Astrocyte of the spinal cord (primary cell): ENCODE results near the gene MSL3B.

Experiments used
- DNase-seq: peaks from one replicate; pipeline ENCODE4 v3.0.0; 2011; ENCODE audit warnings: low read depth, low spot score
- H3K4me3 ChIP-seq: 2 replicates; pipeline ENCODE4 v1.5.1; 2011; ENCODE audit warnings: low read depth, mild to moderate bottlenecking, low read length, moderate library complexity
- in situ Hi-C: cut with HindIII; loops from 2 replicates; pipeline ENCODE4 v1.10.0; 2017; ENCODE audit warnings: low sequenced_read_pairs
- TF ChIP-seq, protein P1 (sequence below): IDR thresholded peaks from 2 replicates; pipeline ENCODE4 v1.5.1; 2012; ENCODE audit warnings: low read depth, mild to moderate bottlenecking, low read length, inconsistent platforms

The MSL3B gene

GRCh38 chr2:233823731-233824121 lies 44.5 kb downstream of the MSL3B start:
- TF ChIP-seq, protein P1, sequence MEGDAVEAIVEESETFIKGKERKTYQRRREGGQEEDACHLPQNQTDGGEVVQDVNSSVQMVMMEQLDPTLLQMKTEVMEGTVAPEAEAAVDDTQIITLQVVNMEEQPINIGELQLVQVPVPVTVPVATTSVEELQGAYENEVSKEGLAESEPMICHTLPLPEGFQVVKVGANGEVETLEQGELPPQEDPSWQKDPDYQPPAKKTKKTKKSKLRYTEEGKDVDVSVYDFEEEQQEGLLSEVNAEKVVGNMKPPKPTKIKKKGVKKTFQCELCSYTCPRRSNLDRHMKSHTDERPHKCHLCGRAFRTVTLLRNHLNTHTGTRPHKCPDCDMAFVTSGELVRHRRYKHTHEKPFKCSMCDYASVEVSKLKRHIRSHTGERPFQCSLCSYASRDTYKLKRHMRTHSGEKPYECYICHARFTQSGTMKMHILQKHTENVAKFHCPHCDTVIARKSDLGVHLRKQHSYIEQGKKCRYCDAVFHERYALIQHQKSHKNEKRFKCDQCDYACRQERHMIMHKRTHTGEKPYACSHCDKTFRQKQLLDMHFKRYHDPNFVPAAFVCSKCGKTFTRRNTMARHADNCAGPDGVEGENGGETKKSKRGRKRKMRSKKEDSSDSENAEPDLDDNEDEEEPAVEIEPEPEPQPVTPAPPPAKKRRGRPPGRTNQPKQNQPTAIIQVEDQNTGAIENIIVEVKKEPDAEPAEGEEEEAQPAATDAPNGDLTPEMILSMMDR: no peak
- H3K4me3 ChIP-seq: no peak overlapping the region
- in situ Hi-C loops: no loop called here
- no peak for DNase-seq

DNA sequence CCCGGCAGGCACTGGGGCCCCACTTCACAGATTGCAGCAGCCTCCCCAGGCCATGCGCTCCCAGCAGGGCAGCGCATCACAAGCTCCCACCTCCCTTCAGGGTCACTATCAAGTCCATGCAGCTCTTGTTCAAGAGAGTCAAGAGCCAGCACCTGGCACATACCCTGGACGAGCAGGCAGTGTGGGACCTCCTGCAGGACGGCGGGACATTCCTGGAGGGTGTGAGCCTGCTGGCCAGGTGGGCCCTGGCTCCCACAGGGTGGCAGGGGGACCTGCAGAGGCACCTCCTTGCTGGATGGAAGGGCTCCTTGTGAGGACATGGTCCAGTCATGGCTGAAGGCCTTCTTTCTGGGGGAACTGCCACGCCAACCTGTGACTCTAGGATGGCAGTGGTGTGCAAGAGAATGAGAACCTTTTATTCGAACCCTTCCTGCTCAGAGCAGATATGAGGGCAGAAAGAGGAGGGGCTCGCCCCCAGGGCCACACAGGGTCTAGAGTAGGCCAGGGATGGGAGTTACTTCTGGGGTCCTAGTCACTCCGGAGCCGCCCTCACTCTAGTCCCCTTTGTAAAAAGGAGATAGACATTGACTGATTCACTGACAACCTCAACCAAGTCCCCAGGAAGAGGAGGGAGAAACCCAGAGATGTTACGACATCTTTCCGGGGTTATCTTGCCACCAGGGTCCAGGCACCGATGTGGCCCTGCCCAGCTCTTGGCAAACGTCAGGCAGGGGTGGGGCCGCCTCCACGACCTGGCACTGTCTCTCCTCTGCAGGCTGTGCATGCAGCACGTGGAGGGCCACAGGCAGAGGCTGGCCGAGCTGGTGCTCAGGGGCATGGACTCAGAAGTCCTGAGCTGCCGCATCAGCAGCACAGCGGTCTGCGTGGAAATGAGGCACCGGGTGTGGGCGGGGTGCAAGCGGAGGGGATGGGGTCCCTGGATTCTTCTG lies 45.1 kb downstream of the MSL3B start:
- TF ChIP-seq, protein P1: no peak
- H3K4me3 ChIP-seq: no peak overlapping the region
- no peak for DNase-seq
- in situ Hi-C loops: no loop called here

GRCh38 chr2:233822101-233822771 lies 46.0 kb downstream of the MSL3B start:
- no peak overlapping the region for H3K4me3 ChIP-seq
- no peak for DNase-seq
- TF ChIP-seq, protein P1: no peak
- in situ Hi-C loops: no loop called here

DNA sequence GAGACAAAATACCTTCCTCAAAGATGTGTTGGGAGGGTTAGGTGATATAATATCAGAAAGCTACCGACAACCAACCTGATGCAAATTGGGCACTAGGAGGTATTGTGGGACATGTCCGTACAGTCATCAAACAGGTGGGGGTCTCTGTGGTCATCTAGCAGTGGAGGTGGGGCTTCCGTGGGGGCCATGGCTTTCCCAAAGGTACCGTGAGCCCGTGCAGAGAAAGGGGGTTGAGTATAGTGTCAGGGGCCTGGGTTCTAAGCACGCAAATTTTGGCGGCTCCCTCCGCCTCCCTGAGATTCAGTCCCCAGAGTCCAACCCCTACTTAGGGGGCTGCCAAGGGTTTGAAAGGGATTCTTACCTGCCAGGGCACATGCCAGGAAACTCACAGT lies 46.5 kb downstream of the MSL3B start:
- no peak overlapping the region for H3K4me3 ChIP-seq
- no peak for DNase-seq
- in situ Hi-C loops: no loop called here
- TF ChIP-seq, protein P1: no peak

DNA sequence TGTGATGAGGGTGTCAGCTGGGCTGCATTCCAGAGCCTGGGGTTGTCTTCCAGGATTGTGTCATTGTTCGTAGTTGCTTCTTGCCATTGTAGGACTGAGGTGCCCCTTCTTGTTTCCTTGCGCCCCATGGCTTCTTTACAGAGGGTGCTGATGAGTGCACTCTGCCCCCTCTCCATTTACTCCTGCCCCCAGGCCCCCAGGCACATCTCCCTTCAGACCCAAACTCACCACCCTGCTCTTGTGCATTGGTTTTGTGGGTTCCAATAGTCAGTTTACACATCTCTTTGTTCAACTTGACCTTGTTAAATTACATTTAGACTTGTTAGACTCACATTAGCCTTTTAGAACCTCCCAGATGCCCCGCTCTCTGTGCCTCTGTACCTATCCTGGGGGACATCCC lies 47.0 kb downstream of the MSL3B start:
- no peak overlapping the region for H3K4me3 ChIP-seq
- in situ Hi-C loops: no loop called here
- TF ChIP-seq, protein P1: no peak
- no peak for DNase-seq

GRCh38 chr2:233820774-233821105 lies 47.4 kb downstream of the MSL3B start:
- DNase-seq: no peak
- TF ChIP-seq, protein P1: no peak
- in situ Hi-C loops: no loop called here
- H3K4me3 ChIP-seq: no peak overlapping the region
